ENCODE results near the gene KLHL3.

GRCh38 chr5:137636099-137636498, 99.8 kb downstream of the KLHL3 start:
- TF ChIP-seq CTCF (IDR thresholded peaks at IDR 0.05) (no peak), POLR2A (IDR thresholded peaks at IDR 0.05) (no peak), EP300 (IDR thresholded peaks at IDR 0.05) (no peak)

All from suprapubic skin (tissue), 3 donors.